PC-3 (cell line): ENCODE data around the gene YBX2. TPM values are rescaled to one million over a fixed set of nuclear protein-coding genes. Genes with fewer than 3 reads are reported as not detected.
A peak's percentile ranks its signal among the peaks of the same experiment; 100 is the strongest.

Experiments
- ATAC-seq: fragments of 200-7000 bp; cut with Tn5 transposase; 2 replicates; pipeline ENCODE4 v1.9.1; 2020; ENCODE audit warnings: mild to moderate bottlenecking, moderate library complexity
- BruUV-seq: library from RNA; stranded (reverse); fragments of 400-500 nt; replicated peaks from 2 replicates; lab custom pipeline; 2021; lab: Mats Ljungman, UMichigan
- CTCF ChIA-PET: fragments of 300-600 bp; sonication (Branson Sonifier 250); formaldehyde crosslinking; loops from one replicate; lab custom pipeline; 2022; ENCODE audit warnings: antibody characterized with exemption; lab: Charles Lee
- POLR2A ChIA-PET: fragments of 300-600 bp; sonication (Branson Sonifier 250); formaldehyde crosslinking; loops from one replicate; lab custom pipeline; 2022; ENCODE audit warnings: antibody characterized with exemption; ENCODE audit not compliant: unreplicated experiment; lab: Charles Lee
- DNase-seq: peaks from one replicate; pipeline ENCODE4 v3.0.0-alpha.2; 2015
- H2AFZ ChIP-seq: fragments of 300-600 bp; sonication (generic); 2 replicates; pipeline ENCODE4 v1.6.0; 2016; ENCODE audit warnings: antibody characterized with exemption, low read length
- H3F3A ChIP-seq: fragments of 300-600 bp; sonication (generic); one replicate; pipeline ENCODE4 v1.6.0; 2017; ENCODE audit warnings: antibody characterized with exemption, low read length, control low read depth, mild to moderate bottlenecking; ENCODE audit not compliant: unreplicated experiment
- H3K27ac ChIP-seq: fragments of 300-600 bp; sonication (generic); 2 replicates; pipeline ENCODE4 v1.5.1; 2016; ENCODE audit warnings: mild to moderate bottlenecking, low read length
- H3K27me3 ChIP-seq: fragments of 300-600 bp; sonication (generic); 2 replicates; pipeline ENCODE4 v1.6.1; 2016; ENCODE audit warnings: low read length, mixed read lengths
- H3K36me3 ChIP-seq: fragments of 300-600 bp; sonication (generic); 2 replicates; pipeline ENCODE4 v1.6.1; 2016; ENCODE audit warnings: low read depth, mixed run types, low read length, mixed read lengths
- H3K4me1 ChIP-seq: fragments of 300-600 bp; sonication (generic); 2 replicates; pipeline ENCODE4 v1.5.1; 2016; ENCODE audit warnings: low read length; ENCODE audit not compliant: insufficient read depth
- H3K4me2 ChIP-seq: fragments of 300-600 bp; sonication (generic); 2 replicates; pipeline ENCODE4 v1.6.0; 2016; ENCODE audit warnings: low read length
- H3K4me3 ChIP-seq: fragments of 300-600 bp; sonication (generic); 2 replicates; pipeline ENCODE4 v1.5.1; 2016; ENCODE audit warnings: mild to moderate bottlenecking, low read length, mixed read lengths
- H3K79me2 ChIP-seq: fragments of 300-600 bp; sonication (generic); 2 replicates; pipeline ENCODE4 v1.6.1; 2017; ENCODE audit warnings: low read length, mixed read lengths
- H3K9ac ChIP-seq: fragments of 300-600 bp; sonication (generic); 2 replicates; pipeline ENCODE4 v1.6.0; 2016; ENCODE audit warnings: mild to moderate bottlenecking, low read length
- H3K9me2 ChIP-seq: fragments of 300-600 bp; sonication (generic); replicated peaks from 2 replicates; pipeline ENCODE4 v1.6.1; 2016; ENCODE audit warnings: mixed run types, low read length, mixed read lengths
- H3K9me3 ChIP-seq: fragments of 300-600 bp; sonication (generic); 2 replicates; pipeline ENCODE4 v1.6.1; 2016; ENCODE audit warnings: low read length, mixed read lengths
- H4K20me1 ChIP-seq: fragments of 300-600 bp; sonication (generic); 2 replicates; pipeline ENCODE4 v1.6.1; 2016; ENCODE audit warnings: low read length, mixed read lengths
- CTCF ChIP-seq: fragments of 300-600 bp; sonication (generic); conservative IDR thresholded peaks from 2 replicates; pipeline ENCODE4 v1.5.1; 2017; ENCODE audit warnings: antibody characterized with exemption, low read depth, mild to moderate bottlenecking, low read length
- EZH2 ChIP-seq: fragments of 300-600 bp; sonication (generic); IDR thresholded peaks from one replicate; pipeline ENCODE4 v1.6.1; 2017; ENCODE audit warnings: antibody characterized with exemption, mild to moderate bottlenecking, low read length; ENCODE audit not compliant: unreplicated experiment
- EZH2phosphoT487 ChIP-seq: fragments of 300-600 bp; sonication (generic); IDR thresholded peaks from 2 replicates; pipeline ENCODE4 v1.6.1; 2018; ENCODE audit warnings: mild to moderate bottlenecking, antibody characterized with exemption, low read length, borderline replicate concordance
- intact Hi-C: fragments of 100-400 bp; cut with micrococcal nuclease; formaldehyde crosslinking; loops from 2 replicates; pipeline ENCODE4 v1.9.0; 2023
- total RNA-seq: library from RNA; depleted of rRNA; stranded (reverse); fragments of >200 nt; gene quantifications from 2 replicates; pipeline ENCODE4 v1.2.3, GENCODE V29; 2014

The YBX2 gene
- total RNA-seq, 1 experiment from 2014 or later = 1.1 TPM

DNA sequence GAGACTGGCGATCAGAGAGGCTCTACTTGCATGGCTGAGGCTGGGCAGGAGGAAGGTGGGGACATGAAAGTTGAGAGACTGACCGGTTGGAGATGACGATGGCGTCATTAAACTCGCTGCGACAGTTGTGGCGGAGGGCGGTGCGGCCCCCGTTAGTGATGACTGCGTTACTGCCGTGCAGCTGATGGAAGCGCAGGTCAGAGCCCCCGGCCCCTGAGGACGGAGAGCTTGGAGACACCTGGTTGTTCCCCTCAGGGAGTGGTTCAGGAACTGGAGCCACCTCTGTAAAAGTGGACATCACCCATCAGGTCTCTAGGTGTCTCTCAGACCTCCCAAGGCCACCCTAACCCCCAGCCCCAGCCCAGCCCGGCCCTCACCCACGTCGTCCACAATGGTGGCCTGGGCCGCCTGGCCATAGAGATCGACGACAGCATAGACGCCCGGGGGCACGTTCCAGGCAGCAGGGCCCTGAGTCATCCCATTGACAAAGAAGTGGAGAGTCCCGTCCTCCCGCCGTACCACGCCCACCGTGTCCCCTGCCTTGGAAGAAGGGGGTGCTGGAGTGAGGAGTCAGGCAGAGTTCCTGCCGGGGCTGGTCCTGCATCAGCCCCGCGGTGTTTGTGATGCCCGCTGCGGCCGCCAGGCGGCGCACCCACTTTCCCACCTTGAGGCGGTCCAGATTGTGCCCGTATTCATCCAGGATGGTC is 29.4 kb upstream of the YBX2 start:
- H3K79me2 ChIP-seq = peaks cover 15% of the 10 kb centered on the region
- H3K27ac ChIP-seq = no peak overlapping the region
- CTCF ChIA-PET = no interaction called here
- TF ChIP-seq CTCF (peak; percentile 56), EZH2phosphoT487 (no peak)
- H3K4me3 ChIP-seq = no peak overlapping the region
- H4K20me1 ChIP-seq = no peaks in the 10 kb centered on the region
- no TSS peak for BruUV-seq
- peak; percentile 7 for DNase-seq
- H3K4me2 ChIP-seq = no peak overlapping the region
- H3K9me3 ChIP-seq = no peaks in the 10 kb centered on the region
- ATAC-seq = no peak; the same call in 1 of the 2 replicates
- no peaks in the 10 kb centered on the region for H3F3A ChIP-seq
- H3K36me3 ChIP-seq = peaks cover 11% of the 10 kb centered on the region; the same call in 1 of the 2 replicates
- intact Hi-C loops = no loop called here
- H3K4me1 ChIP-seq = 0 out of 2 replicates have a peak, but pooled peaks cover 6% of the 10 kb centered on the region
- no peak overlapping the region for H2AFZ ChIP-seq
- H3K27me3 ChIP-seq = no peaks in the 10 kb centered on the region
- no peak overlapping the region for H3K9ac ChIP-seq
- POLR2A ChIA-PET = no interaction called here
- H3K9me2 ChIP-seq = no peaks in the 10 kb centered on the region

GRCh38 chr17:7322520-7323194 is 28.2 kb upstream of the YBX2 start:
- Histone ChIP-seq H3F3A (no peaks in the 10 kb centered on the region), H3K9me2 (no peaks in the 10 kb centered on the region), H3K79me2 (peaks cover 2% of the 10 kb centered on the region), H3K4me3 (no peak overlapping the region), H3K27ac (no peak overlapping the region), H3K9me3 (no peaks in the 10 kb centered on the region), H3K4me1 (no peaks in the 10 kb centered on the region), H3K27me3 (no peaks in the 10 kb centered on the region), H4K20me1 (no peaks in the 10 kb centered on the region), H3K9ac (no peak overlapping the region), H2AFZ (no peak overlapping the region), H3K36me3 (peaks cover 11% of the 10 kb centered on the region; the same call in 1 of the 2 replicates), H3K4me2 (no peak overlapping the region)
- ATAC-seq = no peak
- TF ChIP-seq EZH2phosphoT487 = no peak
- TF ChIP-seq CTCF = no peak
- no peak for TF ChIP-seq EZH2
- no TSS peak for BruUV-seq
- POLR2A ChIA-PET = no interaction called here
- intact Hi-C loops = no loop called here
- CTCF ChIA-PET = no interaction called here
- no peak for DNase-seq

- Histone ChIP-seq H3K4me2 (no peak overlapping the region), H3K36me3 (peaks cover 11% of the 10 kb centered on the region; the same call in 1 of the 2 replicates), H4K20me1 (no peaks in the 10 kb centered on the region), H3K9me2 (no peaks in the 10 kb centered on the region), H3K79me2 (no peaks in the 10 kb centered on the region), H3K4me1 (no peaks in the 10 kb centered on the region), H2AFZ (no peak overlapping the region), H3F3A (no peaks in the 10 kb centered on the region), H3K27me3 (no peaks in the 10 kb centered on the region), H3K27ac (no peak overlapping the region), H3K9ac (no peak overlapping the region), H3K4me3 (no peak overlapping the region), H3K9me3 (no peaks in the 10 kb centered on the region)
- BruUV-seq = no TSS peak
- DNase-seq (no peak), ATAC-seq (no peak)
- intact Hi-C loops = no loop called here
- POLR2A ChIA-PET = no interaction called here
- CTCF ChIA-PET = no interaction called here
- TF ChIP-seq EZH2phosphoT487 = no peak
- TF ChIP-seq CTCF = no peak
- TF ChIP-seq EZH2 = no peak
Observed at GRCh38 chr17:7321466-7321865, 27.0 kb upstream of the YBX2 start.
